H1 (cell line): Measurements from ENCODE around the gene RMND5A. TPM values are rescaled to one million over a fixed set of nuclear protein-coding genes. Genes with fewer than 3 reads are reported as not detected.

Source experiments
- CTCF ChIA-PET: fragments of 300-600 bp; sonication (Branson Sonifier 250); formaldehyde crosslinking; loops from one replicate; lab custom pipeline; 2021; ENCODE audit not compliant: partially characterized antibody; lab: Charles Lee
- POLR2A ChIA-PET: fragments of 300-600 bp; sonication (Branson Sonifier 250); formaldehyde crosslinking; loops from one replicate; lab custom pipeline; 2021; ENCODE audit warnings: inconsistent platforms; ENCODE audit not compliant: partially characterized antibody; lab: Charles Lee
- DNase-seq, 2 experiments: peaks; one replicate each; pipeline versions ENCODE4 v3.0.0 to v3.0.0-alpha.2; 2010 to 2022; ENCODE audit warnings: low spot score in 2 of 2, low read depth in 1 of 2, mixed read lengths in 1 of 2
- FAIRE-seq: peaks from 2 replicates; lab custom pipeline; 2011; peaks lifted over from hg19 to GRCh38; lab: Jason Lieb, UNC
- H2AFZ ChIP-seq: 2 replicates; pipeline ENCODE4 v1.8.1; 2012; ENCODE audit warnings: low read length, inconsistent platforms
- H2AK5ac ChIP-seq: 2 replicates; pipeline ENCODE4 v1.6.1; 2013; ENCODE audit warnings: low read depth, low read length
- H2BK120ac ChIP-seq: replicated peaks from 2 replicates; pipeline ENCODE3; 2013; ENCODE audit warnings: low read depth, low read length, inconsistent platforms
- H2BK12ac ChIP-seq: 2 replicates; pipeline ENCODE4 v1.6.1; 2013; ENCODE audit warnings: low read depth, low read length
- H2BK15ac ChIP-seq: 2 replicates; pipeline ENCODE4 v1.6.1; 2013; ENCODE audit warnings: low read length
- H2BK20ac ChIP-seq: 2 replicates; pipeline ENCODE4 v1.6.1; 2013; ENCODE audit warnings: low read length
- H2BK5ac ChIP-seq: 2 replicates; pipeline ENCODE4 v1.6.1; 2013; ENCODE audit warnings: low read depth, low read length
- H3K14ac ChIP-seq: 2 replicates; pipeline ENCODE4 v1.6.1; 2013; ENCODE audit warnings: inconsistent platforms; ENCODE audit not compliant: insufficient read length
- H3K18ac ChIP-seq: 2 replicates; pipeline ENCODE4 v1.6.1; 2013; ENCODE audit warnings: low read length; ENCODE audit errors: extremely low read depth
- H3K23ac ChIP-seq: 2 replicates; pipeline ENCODE4 v1.6.1; 2013; ENCODE audit warnings: inconsistent platforms; ENCODE audit not compliant: insufficient read length
- H3K23me2 ChIP-seq: 2 replicates; pipeline ENCODE4 v1.6.1; 2013; ENCODE audit warnings: low read depth, low read length
- H3K27ac ChIP-seq: 2 replicates; pipeline ENCODE4 v1.6.1; 2011; ENCODE audit warnings: low read depth, low read length, inconsistent platforms
- H3K27me3 ChIP-seq, 4 experiments: replicated peaks in 1 of 4; 1 replicate in 1 of 4; 2 replicates in 3 of 4; pipeline versions ENCODE4 v1.6.1 to v1.8.1; 2011 to 2013; ENCODE audit warnings: low read length in 3 of 4, mild to moderate bottlenecking in 3 of 4, inconsistent platforms in 2 of 4, mixed read lengths in 2 of 4, moderate library complexity in 1 of 4; ENCODE audit not compliant: control insufficient read depth in 3 of 4, insufficient read depth in 3 of 4; ENCODE audit errors: extremely low read depth in 1 of 4
- H3K36me3 ChIP-seq, 4 experiments: 2 replicates each; pipeline versions ENCODE4 v1.6.1 to v1.8.1; 2011 to 2013; ENCODE audit warnings: mild to moderate bottlenecking in 4 of 4, low read length in 3 of 4, moderate library complexity in 2 of 4, control low read depth in 1 of 4, inconsistent platforms in 1 of 4; ENCODE audit not compliant: insufficient read depth in 4 of 4, control insufficient read depth in 2 of 4
- H3K4ac ChIP-seq: replicated peaks from 2 replicates; pipeline ENCODE3; 2013; ENCODE audit warnings: low read length, low read depth, mixed read lengths, inconsistent platforms; ENCODE audit not compliant: insufficient read length
- H3K4me1 ChIP-seq, 4 experiments: replicated peaks in 1 of 4; 1 replicate in 1 of 4; 2 replicates in 3 of 4; pipeline versions ENCODE4 v1.6.1 to v1.8.1; 2011 to 2013; ENCODE audit warnings: low read length in 3 of 4, inconsistent platforms in 2 of 4, mixed read lengths in 1 of 4; ENCODE audit not compliant: insufficient read depth in 4 of 4, control insufficient read depth in 3 of 4
- H3K4me2 ChIP-seq, 2 experiments: 2 replicates each; pipeline versions ENCODE4 v1.6.1 to v1.8.1; 2011 to 2013; ENCODE audit warnings: low read depth in 2 of 2, low read length in 2 of 2, control low read depth in 1 of 2, inconsistent platforms in 1 of 2, mild to moderate bottlenecking in 1 of 2; ENCODE audit not compliant: insufficient read depth in 1 of 2
- H3K4me3 ChIP-seq, 4 experiments: fragments of 200-600, 300-600 bp in 1 of 4; sonication (generic), shearing (Covaris generic), sonication (Bioruptor Twin) in 1 of 4; 2 replicates each; pipeline versions ENCODE4 v1.5.1 to v1.8.1; 2011 to 2016; ENCODE audit warnings: low read length in 4 of 4, low read depth in 3 of 4, control low read depth in 2 of 4, inconsistent platforms in 2 of 4, mild to moderate bottlenecking in 2 of 4, mixed read lengths in 1 of 4, moderate library complexity in 1 of 4; ENCODE audit not compliant: insufficient read depth in 2 of 4; ENCODE audit errors: extremely low read depth in 1 of 4
- H3K56ac ChIP-seq: replicated peaks from 2 replicates; pipeline ENCODE3; 2013; ENCODE audit warnings: low read depth, mild to moderate bottlenecking, mixed read lengths, low read length, inconsistent platforms; ENCODE audit not compliant: insufficient read length
- H3K79me1 ChIP-seq: 2 replicates; pipeline ENCODE4 v1.6.1; 2013; ENCODE audit warnings: low read depth, low read length, control low read depth
- H3K79me2 ChIP-seq, 2 experiments: 2 replicates each; pipeline versions ENCODE4 v1.6.1 to v1.8.1; 2012 to 2013; ENCODE audit warnings: low read length in 2 of 2, mild to moderate bottlenecking in 2 of 2, inconsistent platforms in 1 of 2; ENCODE audit not compliant: insufficient read depth in 2 of 2, control insufficient read depth in 1 of 2
- H3K9ac ChIP-seq, 4 experiments: replicated peaks in 1 of 4; 1 replicate in 1 of 4; 2 replicates in 3 of 4; pipeline versions ENCODE4 v1.6.1 to v1.8.1; 2011 to 2013; ENCODE audit warnings: low read depth in 3 of 4, low read length in 3 of 4, control low read depth in 2 of 4, mild to moderate bottlenecking in 2 of 4, moderate library complexity in 2 of 4, inconsistent platforms in 1 of 4; ENCODE audit errors: extremely low read depth in 1 of 4
- H3K9me3 ChIP-seq, 2 experiments: 2 replicates each; pipeline versions ENCODE4 v1.6.1 to v1.8.1; 2012 to 2013; ENCODE audit warnings: mild to moderate bottlenecking in 2 of 2, moderate library complexity in 2 of 2, control low read depth in 1 of 2, inconsistent platforms in 1 of 2, low read depth in 1 of 2, low read length in 1 of 2, mixed read lengths in 1 of 2; ENCODE audit not compliant: insufficient read depth in 2 of 2
- H4K20me1 ChIP-seq, 2 experiments: replicated peaks in 1 of 2; 2 replicates each; pipeline versions ENCODE3 to v1.8.1; 2011 to 2013; ENCODE audit warnings: inconsistent platforms in 2 of 2, low read length in 2 of 2, mild to moderate bottlenecking in 1 of 2; ENCODE audit not compliant: insufficient read depth in 2 of 2, control insufficient read depth in 1 of 2
- H4K5ac ChIP-seq: 2 replicates; pipeline ENCODE4 v1.6.1; 2013; ENCODE audit warnings: low read length, low read depth, mixed read lengths, inconsistent platforms; ENCODE audit not compliant: insufficient read length
- H4K8ac ChIP-seq: 2 replicates; pipeline ENCODE4 v1.8.0; 2013; ENCODE audit warnings: mild to moderate bottlenecking, moderate library complexity, low read length, inconsistent platforms; ENCODE audit not compliant: insufficient read depth; ENCODE audit errors: extremely low read depth
- H4K91ac ChIP-seq: replicated peaks from 2 replicates; pipeline ENCODE3; 2013; ENCODE audit warnings: low read length, mixed read lengths, inconsistent platforms; ENCODE audit not compliant: insufficient read length
- ATF3 ChIP-seq: IDR thresholded peaks from 2 replicates; pipeline ENCODE4 v1.6.1; 2011; ENCODE audit warnings: low read depth, mild to moderate bottlenecking, low read length; ENCODE audit not compliant: insufficient read depth
- CBX8 ChIP-seq: fragments of 300-800, 300-1000 bp; sonication (generic); IDR thresholded peaks from 2 replicates; pipeline ENCODE4 v1.7.1; 2016; ENCODE audit warnings: low read depth, low read length, borderline replicate concordance
- CREB1 ChIP-seq: IDR thresholded peaks from 2 replicates; pipeline ENCODE4 v1.6.1; 2012; ENCODE audit warnings: inconsistent platforms
- EGR1 ChIP-seq: IDR thresholded peaks from 2 replicates; pipeline ENCODE4 v1.6.1; 2011; ENCODE audit warnings: low read depth, low read length, borderline replicate concordance
- FOSL1 ChIP-seq: IDR thresholded peaks from 2 replicates; pipeline ENCODE4 v1.6.1; 2011; ENCODE audit warnings: mild to moderate bottlenecking, low read depth, low read length, moderate library complexity; ENCODE audit not compliant: insufficient read depth
- KDM1A ChIP-seq: fragments of 200-600, 300-600 bp; sonication (generic); IDR thresholded peaks from 2 replicates; pipeline ENCODE4 v1.7.1; 2016; ENCODE audit warnings: mild to moderate bottlenecking, low read length, borderline replicate concordance
- MAFK ChIP-seq: IDR thresholded peaks from 2 replicates; pipeline ENCODE4 v1.6.1; 2012; ENCODE audit warnings: low read depth, mild to moderate bottlenecking, improper control_type of control experiment, low read length
- NANOG ChIP-seq: IDR thresholded peaks from 2 replicates; pipeline ENCODE4 v1.6.1; 2011; ENCODE audit warnings: low read length, low read depth, mild to moderate bottlenecking, inconsistent platforms; ENCODE audit not compliant: insufficient read depth, poor library complexity, severe bottlenecking
- SP4 ChIP-seq: IDR thresholded peaks from 2 replicates; pipeline ENCODE4 v1.6.1; 2012; ENCODE audit warnings: low read length, inconsistent platforms
- SRF ChIP-seq: IDR thresholded peaks from 2 replicates; pipeline ENCODE4 v1.6.1; 2011; ENCODE audit warnings: mild to moderate bottlenecking, low read depth, low read length, moderate library complexity
- TAF7 ChIP-seq: optimal IDR thresholded peaks from 2 replicates; pipeline ENCODE3; 2011; ENCODE audit warnings: low read depth, mild to moderate bottlenecking, inconsistent platforms, low read length, moderate library complexity, borderline replicate concordance
- TBP ChIP-seq: IDR thresholded peaks from 2 replicates; pipeline ENCODE4 v1.6.1; 2011; ENCODE audit warnings: low read depth, low read length, improper control_type of control experiment
- TEAD4 ChIP-seq: IDR thresholded peaks from 2 replicates; pipeline ENCODE4 v1.6.1; 2012; ENCODE audit warnings: low read depth, low read length, inconsistent platforms, mixed read lengths
- YY1 ChIP-seq: IDR thresholded peaks from 2 replicates; pipeline ENCODE4 v1.6.1; 2011; ENCODE audit warnings: low read depth, mild to moderate bottlenecking, low read length
- WGBS, 2 experiments: shearing (Covaris generic) in 1 of 2; methylation state at CpG; one replicate each; pipeline versions ENCODE4 v1.1.6 to v1.1.7; 2013 to 2015; ENCODE audit warnings: low lambda C conversion rate in 2 of 2, mixed read lengths in 2 of 2, inconsistent platforms in 1 of 2, low coverage in 1 of 2, missing lambda C conversion rate in 1 of 2; ENCODE audit not compliant: insufficient replicate concordance in 2 of 2, insufficient coverage in 1 of 2, insufficient read length in 1 of 2; ENCODE audit errors: extremely low coverage in 1 of 2, missing lambda C conversion rate in 1 of 2; 5-methylcytosine and 5-hydroxymethylcytosine counted together
- polyA plus RNA-seq, 7 experiments: library from polyadenylated mRNA; depleted of rRNA in 3 of 7; stranded (reverse) in 5 of 7; unstranded in 2 of 7; fragments of >200 nt in 5 of 7; fragments of 200-250 nt in 2 of 7; gene quantifications; 1 replicate in 5 of 7; 2 replicates in 1 of 7; 4 replicates in 1 of 7; pipeline versions ENCODE4 v1.2.1 to v1.2.3, GENCODE V29; 2011 to 2013; ENCODE audit warnings: missing spikeins in 2 of 7, mixed read lengths in 2 of 7
- total RNA-seq: library from RNA; stranded (reverse); fragmentation: NEBNext Ultra II Directional; extraction: Animal tissue kit (Norgen Biotek cat#: 25700); gene quantifications from 2 replicates; pipeline ENCODE4 v1.2.1, GENCODE V29; 2021

RMND5A gene
- total and polyA plus RNA-seq, 2 of the 8 experiments (the other 6 are each of a cell fraction or from before 2014, with no cell fraction given), result 21.0 to 66.2 TPM

GRCh38 chr2:86787736-86788135 lies 67.6 kb downstream of the RMND5A start:
- CTCF ChIA-PET, result interaction anchor here (0.6 to 0.8 kb wide), 3 partner anchors 17 to 414 kb away, joined by 3 read pairs; no protein-coding TSS in a partner anchor
- FAIRE-seq, result no peak
- no peak overlapping the region for H3K14ac ChIP-seq
- TF ChIP-seq TEAD4 (no peak), SP4 (no peak), SRF (no peak), TAF7 (no peak), NANOG (no peak), CBX8 (no peak), TBP (no peak), FOSL1 (no peak), YY1 (no peak), MAFK (no peak), KDM1A (no peak), ATF3 (no peak), CREB1 (no peak), EGR1 (no peak)

More at GRCh38 chr2:86787736-86788135, 67.6 kb downstream of the RMND5A start:
- H3K4me2 ChIP-seq, result no peak overlapping the region
- no peak overlapping the region for H3K18ac ChIP-seq
- POLR2A ChIA-PET, result no interaction called here
- no peak overlapping the region for H3K23ac ChIP-seq
- no peak overlapping the region for H4K8ac ChIP-seq
- no peak overlapping the region for H4K5ac ChIP-seq
- no peaks in the 10 kb centered on the region for H3K79me2 ChIP-seq
- no peaks in the 10 kb centered on the region; a peak in 1 of 4 replicates for H3K9me3 ChIP-seq
- H2BK15ac ChIP-seq, result 0 out of 2 replicates have a peak overlapping the region, but pooled peaks have one; percentile 29
- peaks cover 14% of the 10 kb centered on the region for H3K23me2 ChIP-seq
- H3K4me3 ChIP-seq, result no peak overlapping the region
- no peak overlapping the region for H2BK20ac ChIP-seq
- H4K91ac ChIP-seq, result no peak overlapping the region
- H2BK120ac ChIP-seq, result no peak overlapping the region
- H3K27ac ChIP-seq, result no peak overlapping the region
- no peak overlapping the region for H2AFZ ChIP-seq
- peaks cover 0 to 10% of the 10 kb centered on the region in 2 experiments for H4K20me1 ChIP-seq
- H3K79me1 ChIP-seq, result no peaks in the 10 kb centered on the region
- no peak overlapping the region for H2BK5ac ChIP-seq
- 53% methylated on average over 2 of the region's 2 CpGs; no CpG with 5 or more reads in 1 of the 2 experiments for WGBS, 2 experiments
- H2AK5ac ChIP-seq, result no peak overlapping the region
- peaks cover 0 to 8% (median 0%) of the 10 kb centered on the region in 4 experiments; a peak in 1 of 8 replicates for H3K36me3 ChIP-seq
- H3K4me1 ChIP-seq, result peaks cover 0 to 9% (median 4%) of the 10 kb centered on the region in 4 experiments; a peak in 5 of 7 replicates
- H3K4ac ChIP-seq, result no peak overlapping the region
- DNase-seq, result no peak
- H2BK12ac ChIP-seq, result no peak overlapping the region
- no peak overlapping the region for H3K56ac ChIP-seq
- no peak overlapping the region for H3K9ac ChIP-seq
- peaks cover 34 to 53% (median 49%) of the 10 kb centered on the region in 4 experiments for H3K27me3 ChIP-seq
